ENCODE data around the gene NRSN1.
"Not testable (repeated sequence)": the region's sequence is repeated elsewhere in the genome, so short reads cannot be mapped to it uniquely, and the experiment has no call there.

Gene NRSN1

DNA sequence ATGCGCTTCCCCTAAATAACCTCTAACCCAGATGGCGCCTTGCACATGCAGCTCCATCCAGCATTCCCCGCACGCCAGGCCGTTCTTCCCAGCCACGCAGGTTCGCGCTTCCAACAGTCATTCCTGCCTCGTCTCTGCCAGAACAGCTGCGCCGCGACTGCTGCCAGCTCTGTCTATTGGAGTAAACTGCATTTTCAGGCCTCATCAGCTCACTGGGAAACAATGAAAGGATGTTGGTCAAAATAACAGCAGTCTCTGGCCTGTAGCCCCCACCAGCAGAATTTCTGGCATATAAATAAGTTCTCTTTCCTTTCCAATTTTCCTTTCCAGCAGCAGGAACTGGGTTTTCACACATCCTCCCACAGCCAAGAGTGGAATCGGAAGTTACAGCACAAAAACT is 14.6 kb downstream of the NRSN1 start:
- DNase-seq (ENCODE audit: low read depth in 2 of 3, low spot score in 1 of 3), result no peak

DNA sequence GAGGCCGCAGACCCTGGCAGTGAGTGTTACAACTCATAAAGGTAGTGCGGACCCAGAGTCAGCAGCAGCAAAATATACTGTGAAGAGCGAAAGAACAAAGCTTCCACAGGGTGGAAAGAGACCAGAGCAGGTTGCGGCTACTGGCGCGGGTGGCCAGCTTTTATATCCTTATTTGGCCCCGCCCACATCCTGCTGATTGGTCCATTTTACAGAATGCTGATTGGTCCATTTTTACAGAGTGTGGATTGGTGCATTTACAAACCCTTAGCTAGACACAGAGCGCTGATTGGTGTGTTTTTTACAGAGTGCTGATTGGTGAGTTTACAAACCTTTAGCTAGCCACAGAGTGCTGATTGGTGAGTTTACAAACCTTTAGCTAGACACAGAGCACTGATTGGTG is 16.7 kb downstream of the NRSN1 start:
- DNase-seq (ENCODE audit: low read depth in 2 of 3, low spot score in 1 of 3), result not testable (repeated sequence)

DNA sequence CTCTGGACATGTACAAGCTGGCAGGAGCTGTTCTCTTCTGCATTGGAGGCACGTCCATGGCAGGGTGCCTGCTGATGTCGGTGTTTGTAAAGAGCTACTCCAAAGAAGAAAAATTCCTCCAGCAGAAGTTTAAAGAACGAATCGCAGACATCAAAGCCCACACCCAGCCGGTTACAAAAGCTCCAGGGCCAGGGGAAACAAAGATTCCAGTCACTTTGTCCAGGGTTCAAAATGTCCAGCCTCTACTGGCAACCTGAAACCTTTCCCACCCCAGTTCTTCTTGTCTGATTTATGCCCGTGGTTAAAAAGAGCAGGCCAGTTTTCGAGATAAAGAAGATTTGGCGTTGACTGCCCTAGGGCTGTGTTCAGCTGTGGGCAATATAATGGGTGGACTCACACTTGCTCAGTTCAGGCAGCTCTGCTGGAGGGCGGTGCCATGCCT is 19.7 kb downstream of the NRSN1 start:
- DNase-seq (ENCODE audit: low read depth in 2 of 3, low spot score in 1 of 3), result no peak

DNA sequence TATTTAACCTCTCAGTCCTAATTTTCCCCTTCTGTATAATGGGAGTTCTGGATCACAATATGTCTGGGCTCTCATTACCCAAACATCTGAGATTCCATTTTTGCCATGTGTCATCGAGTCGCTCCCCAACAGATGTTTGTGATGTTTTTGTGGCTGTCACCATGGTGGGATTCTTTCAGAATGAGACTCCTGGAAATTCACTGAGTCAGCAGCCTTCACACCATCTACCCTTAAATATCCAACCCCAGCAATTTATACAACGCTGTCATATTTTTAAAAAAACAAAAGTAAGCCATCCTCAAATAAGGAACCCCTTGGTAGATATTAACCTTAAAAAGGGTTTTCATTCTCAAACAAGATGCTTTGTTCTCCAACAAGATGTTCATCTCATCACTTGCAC is 20.9 kb downstream of the NRSN1 start:
- DNase-seq (ENCODE audit: low read depth in 2 of 3, low spot score in 1 of 3), result no peak

DNA sequence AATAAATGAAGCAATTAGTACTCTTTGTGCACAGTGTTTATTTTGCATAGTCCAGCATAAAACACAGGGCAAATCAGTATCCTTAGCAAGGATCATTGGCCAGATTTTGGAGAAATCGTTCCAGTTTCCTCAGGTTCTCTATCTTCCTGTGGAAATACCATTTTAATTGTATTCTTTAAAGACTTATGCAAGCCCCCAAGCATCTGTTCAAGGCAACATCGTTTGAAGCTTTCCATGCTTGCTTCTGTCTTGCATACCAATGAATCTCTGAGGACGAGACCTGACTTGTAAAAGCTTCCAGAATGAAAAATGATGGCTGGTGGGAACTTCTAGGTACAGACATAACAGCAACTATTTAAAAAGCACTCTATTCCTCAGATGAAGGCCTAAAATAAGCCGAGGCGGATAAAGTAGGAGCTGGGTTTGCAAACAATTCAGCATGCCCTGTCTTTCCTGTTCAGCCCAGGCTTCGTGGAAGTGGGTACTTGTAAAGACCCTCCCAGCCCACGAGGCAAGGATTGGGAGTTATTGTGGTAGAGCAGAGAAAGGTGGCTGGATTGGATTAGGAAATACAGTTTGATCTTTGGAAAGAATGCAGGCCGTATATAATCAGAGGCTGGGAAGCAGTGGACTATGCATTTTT is 21.6 kb downstream of the NRSN1 start:
- no peak for DNase-seq (ENCODE audit: low read depth in 2 of 3, low spot score in 1 of 3)

DNA sequence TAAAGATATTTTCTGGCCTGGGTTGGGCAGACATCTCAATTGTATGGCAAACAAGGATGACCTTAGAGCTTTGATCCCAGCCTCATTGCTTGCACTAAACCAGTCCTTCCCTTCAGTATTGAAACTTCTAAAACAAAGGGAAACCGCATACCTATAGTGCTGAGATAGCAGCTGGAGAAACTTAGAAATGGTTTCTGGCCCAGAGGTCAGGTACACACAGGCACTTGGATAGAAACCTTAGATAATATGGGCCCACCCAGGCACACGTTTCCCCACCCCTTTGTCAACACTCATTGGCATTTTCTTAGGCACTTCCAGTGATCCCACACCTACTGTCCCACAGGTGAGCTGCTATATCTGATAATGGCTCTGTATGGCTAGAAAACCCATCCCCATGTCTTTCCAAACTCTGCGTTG is 22.1 kb downstream of the NRSN1 start:
- no peak for DNase-seq (ENCODE audit: low read depth in 2 of 3, low spot score in 1 of 3)

DNA sequence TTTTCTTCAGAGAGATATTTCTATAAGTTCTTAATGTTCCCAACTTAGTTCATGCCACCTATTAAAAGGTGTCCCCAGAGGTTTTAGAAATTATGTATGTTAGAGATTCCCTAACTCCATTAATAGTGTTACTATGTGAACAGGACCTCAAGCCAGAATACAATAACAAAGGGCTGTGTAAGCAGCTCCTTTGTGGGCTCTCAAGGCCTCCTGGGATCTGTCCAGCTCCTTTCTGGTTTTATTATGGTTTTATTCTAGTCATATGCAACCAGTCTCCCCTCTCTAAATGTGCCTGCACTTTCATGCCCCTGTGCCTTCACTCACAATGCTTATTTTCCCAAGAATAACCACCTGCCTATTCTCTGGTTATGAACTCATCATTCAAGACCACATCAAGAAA is 22.7 kb downstream of the NRSN1 start:
- no peak for DNase-seq (ENCODE audit: low read depth in 2 of 3, low spot score in 1 of 3)

DNA sequence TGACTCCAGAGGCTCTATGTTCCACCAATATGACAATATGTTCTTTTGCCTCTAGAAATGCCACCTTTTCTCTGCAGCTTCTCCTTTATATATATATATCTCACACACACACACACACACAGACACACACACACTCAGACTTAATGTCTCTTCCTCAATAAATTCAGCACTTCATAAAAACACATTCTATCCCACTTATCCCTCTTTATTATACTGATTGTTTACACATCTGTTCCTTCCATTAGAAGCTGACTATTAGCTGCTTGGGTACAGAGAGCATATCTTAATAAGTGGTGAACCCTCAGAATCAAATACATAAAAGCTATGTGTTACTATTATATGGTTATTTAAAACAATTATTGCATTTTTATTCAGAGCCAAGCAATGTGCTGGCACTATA is 23.3 kb downstream of the NRSN1 start:
- no peak for DNase-seq (ENCODE audit: low read depth in 2 of 3, low spot score in 1 of 3)

DNA sequence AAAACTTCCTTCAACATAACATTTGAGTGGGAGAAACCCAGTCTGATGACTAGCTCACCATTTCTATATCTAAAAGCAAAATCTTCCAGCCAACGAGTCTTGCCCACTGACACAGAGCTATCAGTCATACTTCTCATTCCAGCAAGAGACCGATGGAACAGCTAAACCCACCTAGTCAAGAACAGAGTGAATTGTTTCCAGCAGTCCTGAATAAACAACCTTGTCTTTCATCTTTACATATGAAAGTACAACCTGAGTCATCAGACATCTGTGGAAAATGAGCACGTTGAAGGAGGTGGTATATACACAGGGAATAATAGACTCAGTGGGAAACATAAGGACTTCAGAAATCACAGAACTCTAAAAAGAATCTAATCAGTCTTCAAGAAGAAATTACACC is 23.8 kb downstream of the NRSN1 start:
- no peak for DNase-seq (ENCODE audit: low read depth in 2 of 3, low spot score in 1 of 3)

DNA sequence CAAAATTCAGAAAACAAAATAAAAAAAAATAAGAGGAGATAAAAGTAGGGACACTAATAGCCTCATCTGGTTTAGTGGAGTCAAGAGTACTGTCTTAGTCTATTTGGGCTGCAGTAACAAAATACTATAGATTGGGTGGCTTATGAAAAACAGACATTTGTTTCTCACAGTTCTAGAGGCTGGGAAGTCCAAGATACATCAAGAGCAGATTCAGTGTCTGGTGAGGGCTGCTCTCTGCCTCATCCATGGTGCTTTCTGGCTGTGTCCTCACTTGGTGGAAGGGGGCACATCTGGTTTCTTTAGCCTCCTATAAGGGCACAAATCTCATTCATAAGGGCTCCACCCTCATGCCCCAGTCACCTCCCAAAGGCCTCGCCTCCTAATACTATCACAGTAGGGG is 26.0 kb downstream of the NRSN1 start:
- no peak for DNase-seq (ENCODE audit: low read depth in 2 of 3, low spot score in 1 of 3)

DNA sequence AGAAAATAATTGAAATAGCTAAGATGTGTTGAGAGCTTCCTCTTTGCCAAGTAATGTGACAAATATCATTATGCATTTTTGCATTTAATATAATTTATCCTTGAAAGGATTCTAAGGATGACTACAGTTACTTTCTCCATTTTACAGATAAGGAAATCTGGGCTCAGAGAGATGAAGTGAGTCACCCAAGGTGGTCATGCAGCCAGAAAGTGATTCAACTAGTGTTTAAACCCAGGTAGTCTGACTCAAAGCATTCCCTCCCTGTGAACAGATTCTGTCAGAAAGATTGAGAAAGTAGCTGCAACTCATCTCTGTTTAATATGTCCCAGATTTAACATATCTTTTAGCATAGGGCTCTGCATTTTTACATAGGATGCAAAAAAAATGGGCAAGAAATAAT is 28.1 kb downstream of the NRSN1 start:
- no peak for DNase-seq (ENCODE audit: low read depth in 2 of 3, low spot score in 1 of 3)

DNA sequence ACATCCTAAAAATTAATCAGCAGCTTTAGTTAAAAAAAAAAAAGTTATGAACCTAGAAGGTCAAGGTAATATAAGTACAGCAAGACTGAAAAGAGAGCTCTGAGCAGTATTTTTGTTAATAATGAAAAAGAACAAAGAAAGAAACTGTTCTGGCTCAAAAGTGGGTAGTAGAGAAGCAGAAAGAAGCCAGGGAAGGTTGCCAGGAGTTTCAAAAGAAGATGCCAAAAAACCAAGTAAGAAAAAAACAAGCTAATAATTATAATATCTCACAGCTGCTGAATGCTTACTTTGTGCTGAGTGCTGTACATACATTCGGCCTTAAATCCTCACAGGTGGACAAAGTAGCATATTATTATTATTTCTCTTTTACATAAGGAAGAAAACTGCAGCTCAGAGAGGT is 31.9 kb downstream of the NRSN1 start:
- no peak for DNase-seq (ENCODE audit: low read depth in 2 of 3, low spot score in 1 of 3)

DNA sequence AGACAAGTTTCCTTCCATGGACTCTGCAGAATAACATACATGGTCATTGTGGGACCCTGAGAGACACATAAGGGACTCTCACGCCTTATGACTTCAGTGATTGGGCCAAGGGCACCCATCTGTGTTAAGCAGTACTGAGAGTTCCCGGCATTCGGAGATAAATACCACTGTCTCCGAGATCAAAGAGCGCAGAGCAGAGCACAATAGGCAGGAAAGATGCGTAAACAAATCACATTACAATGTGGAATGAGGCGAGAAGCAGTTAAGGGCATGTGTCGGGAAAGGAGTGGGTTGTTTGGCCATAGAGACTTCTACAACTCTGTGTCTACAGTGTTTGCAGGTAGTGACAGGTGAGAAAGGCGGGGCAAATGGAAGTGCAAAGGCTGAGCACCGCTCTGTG is 57.6 kb downstream of the NRSN1 start:
- no peak for DNase-seq (ENCODE audit: low read depth in 2 of 3, low spot score in 1 of 3)

DNA sequence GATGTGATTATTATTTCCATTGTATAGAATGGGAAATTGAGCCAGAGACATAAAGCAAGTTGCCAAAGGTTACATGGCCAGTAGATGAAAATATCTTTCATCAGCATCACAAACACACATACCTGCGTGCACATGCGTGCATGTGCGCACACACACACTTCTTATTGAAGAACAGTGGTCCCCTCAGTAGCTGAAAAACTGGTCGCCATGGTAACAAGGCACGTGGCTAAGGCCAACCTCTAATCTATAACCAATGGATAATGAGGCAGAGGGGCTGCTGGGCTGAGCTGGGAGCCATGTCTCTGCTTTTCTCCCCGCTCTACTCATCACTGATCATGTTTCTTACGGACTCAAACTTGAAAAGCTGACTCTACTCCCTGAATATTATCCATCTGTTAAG is 60.3 kb downstream of the NRSN1 start:
- no peak for DNase-seq (ENCODE audit: low read depth in 2 of 3, low spot score in 1 of 3)

DNA sequence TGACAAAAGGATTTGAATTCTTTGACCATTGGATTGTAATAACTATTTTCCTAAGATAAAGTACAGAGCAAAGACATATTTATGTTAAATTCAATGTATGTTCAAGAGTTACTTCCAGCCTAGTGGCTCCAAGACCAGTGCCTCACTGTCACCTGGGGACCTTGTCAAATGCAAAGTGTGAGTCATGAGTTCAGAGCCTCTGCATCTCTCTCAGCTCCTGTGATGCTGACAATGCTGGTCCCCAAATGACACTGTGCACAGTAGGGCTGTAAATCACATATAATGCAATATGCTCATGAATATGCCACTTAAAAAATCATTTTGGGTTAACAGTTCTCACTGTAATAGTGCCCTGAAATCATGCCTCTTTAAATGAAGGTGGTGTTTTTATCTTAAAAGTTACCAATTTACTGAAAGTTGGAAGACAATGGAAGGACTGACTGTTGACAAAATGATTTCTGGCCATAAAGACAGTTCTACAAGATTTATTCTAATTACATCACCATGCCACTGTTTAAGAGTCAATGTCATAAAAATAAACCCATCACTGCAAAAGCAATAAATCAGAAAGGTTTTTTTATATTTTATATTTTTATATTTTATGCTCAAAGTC is 62.1 kb downstream of the NRSN1 start:
- DNase-seq (ENCODE audit: low read depth in 2 of 3, low spot score in 1 of 3), result no peak

DNA sequence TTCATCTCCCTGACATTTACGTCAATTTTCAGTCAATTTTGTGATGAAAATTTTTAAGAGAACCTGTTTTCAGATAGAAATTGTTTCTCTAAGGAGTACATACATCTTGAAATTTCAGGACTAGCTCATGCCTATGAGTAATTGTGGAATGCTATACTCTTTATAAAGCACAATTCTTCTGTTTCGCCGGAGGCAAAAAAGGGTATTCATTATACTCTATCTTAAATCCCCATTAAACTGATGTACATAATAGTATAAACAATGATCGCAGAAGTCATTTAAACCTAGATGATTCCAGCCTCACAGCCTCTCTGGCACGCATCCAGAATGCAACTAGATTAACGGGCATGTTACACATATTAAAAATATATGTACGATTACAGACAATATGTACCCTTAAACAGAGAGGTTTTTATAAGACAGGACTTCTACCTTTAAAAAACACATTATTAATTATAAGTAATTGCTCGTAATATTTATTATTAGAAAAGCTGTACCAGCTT is 62.6 kb downstream of the NRSN1 start:
- DNase-seq (ENCODE audit: low read depth in 2 of 3, low spot score in 1 of 3), result no peak

DNA sequence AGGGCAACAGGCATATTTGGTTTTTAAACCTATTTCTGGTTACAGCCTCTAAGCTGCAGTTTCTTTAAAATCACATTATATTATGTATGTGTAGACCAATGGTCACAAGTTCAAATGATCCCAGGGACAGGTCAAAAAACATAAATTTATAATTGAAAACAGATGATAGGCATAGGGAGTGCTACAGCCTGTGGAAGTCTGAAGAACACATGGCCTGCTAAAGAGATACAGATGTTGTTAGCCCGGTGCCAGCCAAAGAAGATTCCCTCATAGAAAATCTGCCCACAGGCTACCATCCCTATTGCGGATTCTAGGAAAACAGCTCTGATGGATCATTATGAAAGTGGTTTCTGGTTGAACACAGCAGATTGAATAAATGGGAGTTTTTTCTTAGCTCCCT is 65.3 kb downstream of the NRSN1 start:
- no peak for DNase-seq (ENCODE audit: low read depth in 2 of 3, low spot score in 1 of 3)

DNA sequence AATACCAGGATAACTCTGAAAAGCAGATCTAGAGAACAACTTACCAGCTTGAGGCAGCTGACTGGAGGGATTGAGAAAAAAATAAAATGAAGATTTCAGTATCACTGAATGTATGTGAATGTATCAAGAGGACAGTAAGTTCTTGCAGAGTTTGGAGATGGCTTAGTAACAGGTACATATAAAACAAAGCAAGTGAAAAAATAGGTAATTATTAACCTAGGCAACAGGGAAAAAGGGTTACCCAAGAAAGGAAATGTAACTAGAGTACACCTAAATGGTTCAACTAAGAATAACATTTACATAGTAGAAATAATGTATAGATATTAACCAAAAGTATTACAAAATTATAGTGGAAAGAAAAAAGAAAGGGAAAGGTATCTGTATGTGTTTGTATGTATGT is 67.3 kb downstream of the NRSN1 start:
- no peak for DNase-seq (ENCODE audit: low read depth in 2 of 3, low spot score in 1 of 3)

DNA sequence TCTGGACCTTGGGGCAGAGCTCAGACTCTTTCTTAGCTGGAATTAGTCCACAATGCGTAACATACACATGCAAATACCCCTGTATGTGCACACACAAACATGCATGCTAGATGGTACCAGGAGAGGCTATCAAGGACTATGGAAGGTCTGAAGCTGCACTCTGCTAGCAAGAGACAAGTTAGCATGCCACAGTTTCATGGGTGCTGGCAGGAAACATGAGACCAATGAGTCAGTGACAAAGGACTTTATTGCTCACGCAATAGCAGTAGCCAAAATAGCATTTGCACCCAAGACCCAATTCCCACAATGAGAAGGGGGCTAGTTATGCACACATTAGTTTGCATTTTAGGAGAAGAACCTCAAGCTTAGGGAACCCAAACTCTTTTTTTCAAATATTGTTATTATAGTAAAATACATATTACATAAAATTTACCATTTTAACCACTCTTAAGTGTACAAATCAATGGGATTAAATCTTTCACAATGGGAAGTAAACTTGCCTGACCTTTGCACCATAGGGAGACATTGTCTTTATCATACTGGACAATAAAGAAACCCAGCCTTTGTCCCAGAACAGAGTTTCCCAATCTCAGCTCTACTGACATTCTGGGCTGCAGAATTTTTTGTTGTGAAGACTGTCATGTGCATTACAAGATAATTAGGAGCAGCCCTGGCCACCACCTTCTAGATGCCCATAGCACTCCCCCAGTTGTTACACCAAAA is 69.1 kb downstream of the NRSN1 start:
- no peak for DNase-seq (ENCODE audit: low read depth in 2 of 3, low spot score in 1 of 3)

DNA sequence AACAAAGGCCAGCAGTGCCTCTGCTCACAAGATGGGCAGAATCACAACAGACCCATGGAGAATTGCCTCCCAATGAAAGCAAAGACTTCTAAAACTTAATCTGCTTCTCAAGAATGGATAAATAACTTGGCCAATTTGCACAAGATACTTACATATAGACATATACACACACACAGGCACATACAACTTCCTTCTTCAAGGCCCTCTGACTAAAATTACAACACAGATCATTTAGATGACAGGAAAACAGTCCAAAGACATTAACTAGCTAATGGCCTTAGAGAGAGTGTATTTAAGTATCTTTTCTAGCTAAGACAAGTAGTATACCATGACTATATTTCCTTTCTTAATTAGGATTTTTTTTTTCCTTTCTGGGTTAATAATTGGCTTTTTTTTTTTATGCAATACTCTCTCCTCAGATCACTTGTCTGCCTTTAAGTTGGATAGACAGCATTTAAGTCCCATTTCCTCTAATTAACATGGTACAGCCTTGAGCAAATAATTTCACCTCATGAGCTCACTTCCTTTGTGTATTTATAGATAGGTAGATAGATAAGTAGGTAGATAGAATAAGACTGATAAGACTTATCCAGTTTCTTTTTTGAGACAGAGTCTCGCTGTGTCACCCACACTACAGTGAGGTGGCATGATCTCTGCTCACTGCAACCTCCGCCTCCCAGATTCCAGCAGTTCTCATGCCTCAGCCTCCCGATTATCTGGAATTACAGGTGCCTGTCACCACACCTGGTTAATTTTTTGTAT is 70.0 kb downstream of the NRSN1 start:
- DNase-seq (ENCODE audit: low read depth in 2 of 3, low spot score in 1 of 3), result no peak
